ENCODE data around the gene RAD51B.

Gene RAD51B

DNA sequence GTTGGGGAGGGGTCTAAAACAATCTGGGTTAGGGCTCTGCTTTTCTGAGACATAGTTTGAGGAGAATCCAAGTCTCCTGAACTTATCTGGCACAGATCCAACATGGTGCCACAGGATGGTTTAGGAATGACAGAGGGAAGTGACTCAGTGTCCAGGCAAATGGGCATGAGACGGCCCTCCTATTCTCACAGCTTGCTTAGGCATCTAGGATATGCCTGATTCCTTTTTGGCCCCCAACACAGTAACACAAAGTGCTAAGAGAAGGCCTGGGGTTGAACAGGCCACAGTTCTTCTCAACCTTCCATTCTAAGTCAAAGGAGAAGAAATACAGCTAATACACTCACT, 855.6 kb downstream of the RAD51B start:
- Histone ChIP-seq H3K27me3 (ENCODE audit: control insufficient read depth, insufficient read depth, low read length) (no peaks in the 10 kb centered on the region), H3K36me3 (ENCODE audit: control insufficient read depth, low read depth, low read length) (no peaks in the 10 kb centered on the region), H3K4me1 (ENCODE audit: control insufficient read depth, low read depth, low read length) (no peaks in the 10 kb centered on the region), H3K9me3 (ENCODE audit: control insufficient read depth, low read depth, low read length) (no peaks in the 10 kb centered on the region), H3K4me3 (ENCODE audit: low read length) (no peak overlapping the region), H3K27ac (ENCODE audit: low read length) (no peak overlapping the region), H3K9ac (ENCODE audit: low read length) (no peak overlapping the region)

GRCh38 chr14:68676511-68676943, 856.9 kb downstream of the RAD51B start:
- H3K9ac ChIP-seq (ENCODE audit: low read length) = no peak overlapping the region
- no peaks in the 10 kb centered on the region for H3K4me1 ChIP-seq (ENCODE audit: control insufficient read depth, low read depth, low read length)
- no peak overlapping the region for H3K4me3 ChIP-seq (ENCODE audit: low read length)
- no peaks in the 10 kb centered on the region for H3K9me3 ChIP-seq (ENCODE audit: control insufficient read depth, low read depth, low read length)
- H3K36me3 ChIP-seq (ENCODE audit: control insufficient read depth, low read depth, low read length) = no peaks in the 10 kb centered on the region
- no peak overlapping the region for H3K27ac ChIP-seq (ENCODE audit: low read length)
- no peaks in the 10 kb centered on the region for H3K27me3 ChIP-seq (ENCODE audit: control insufficient read depth, insufficient read depth, low read length)

DNA sequence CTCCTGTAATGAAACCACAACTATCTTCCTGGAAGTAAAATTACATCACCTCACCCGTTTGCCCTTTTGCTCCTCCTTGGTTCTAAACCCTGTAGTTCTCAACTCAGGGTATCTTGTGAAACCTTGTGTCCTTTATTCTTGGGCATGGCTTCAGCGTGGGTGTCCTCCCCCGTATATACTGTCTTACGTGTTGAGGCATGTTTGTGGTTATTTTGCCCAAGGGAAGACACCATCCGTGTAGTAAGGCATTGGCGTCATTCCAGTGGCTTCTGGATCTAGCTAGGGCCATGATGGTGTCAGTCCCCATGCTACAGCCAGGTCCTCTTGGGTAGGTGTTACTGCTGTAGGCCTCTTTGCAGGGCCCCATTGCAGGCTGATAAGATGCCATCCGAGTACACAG, 857.9 kb downstream of the RAD51B start:
- Histone ChIP-seq H3K4me1 (ENCODE audit: control insufficient read depth, low read depth, low read length) (peaks cover 8% of the 10 kb centered on the region), H3K9me3 (ENCODE audit: control insufficient read depth, low read depth, low read length) (no peaks in the 10 kb centered on the region), H3K4me3 (ENCODE audit: low read length) (no peak overlapping the region), H3K27me3 (ENCODE audit: control insufficient read depth, insufficient read depth, low read length) (no peaks in the 10 kb centered on the region), H3K36me3 (ENCODE audit: control insufficient read depth, low read depth, low read length) (no peaks in the 10 kb centered on the region), H3K27ac (ENCODE audit: low read length) (no peak overlapping the region), H3K9ac (ENCODE audit: low read length) (no peak overlapping the region)

- Histone ChIP-seq H3K4me3 (ENCODE audit: low read length) (no peak overlapping the region), H3K9me3 (ENCODE audit: control insufficient read depth, low read depth, low read length) (no peaks in the 10 kb centered on the region), H3K9ac (ENCODE audit: low read length) (no peak overlapping the region), H3K27ac (ENCODE audit: low read length) (no peak overlapping the region), H3K4me1 (ENCODE audit: control insufficient read depth, low read depth, low read length) (peaks cover 13% of the 10 kb centered on the region), H3K36me3 (ENCODE audit: control insufficient read depth, low read depth, low read length) (no peaks in the 10 kb centered on the region), H3K27me3 (ENCODE audit: control insufficient read depth, insufficient read depth, low read length) (no peaks in the 10 kb centered on the region)
Observed at GRCh38 chr14:68677901-68678300, 858.3 kb downstream of the RAD51B start.

GRCh38 chr14:68678471-68678870, 858.9 kb downstream of the RAD51B start:
- Histone ChIP-seq H3K27me3 (ENCODE audit: control insufficient read depth, insufficient read depth, low read length) (no peaks in the 10 kb centered on the region), H3K9me3 (ENCODE audit: control insufficient read depth, low read depth, low read length) (no peaks in the 10 kb centered on the region), H3K4me1 (ENCODE audit: control insufficient read depth, low read depth, low read length) (peaks cover 18% of the 10 kb centered on the region), H3K9ac (ENCODE audit: low read length) (no peak overlapping the region), H3K4me3 (ENCODE audit: low read length) (no peak overlapping the region), H3K27ac (ENCODE audit: low read length) (no peak overlapping the region), H3K36me3 (ENCODE audit: control insufficient read depth, low read depth, low read length) (no peaks in the 10 kb centered on the region)

DNA sequence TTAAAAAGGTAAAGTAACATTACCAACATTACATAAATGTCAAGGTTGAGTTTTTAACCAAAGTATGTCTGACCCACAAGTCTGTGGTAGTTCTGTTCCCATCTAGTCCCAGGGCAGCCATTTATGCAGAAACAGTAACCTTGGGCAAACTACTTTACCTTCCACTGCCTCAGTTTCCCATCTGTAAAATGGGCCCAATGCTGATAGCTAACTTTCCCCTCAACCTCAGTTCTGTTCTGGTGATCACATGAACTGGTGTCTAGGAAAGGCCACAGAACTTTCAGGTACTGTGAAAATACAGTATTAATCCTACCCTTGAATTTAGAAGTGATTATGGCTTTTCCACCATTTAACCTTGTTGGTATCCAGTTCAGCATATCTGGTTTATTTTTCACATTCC, 859.7 kb downstream of the RAD51B start:
- H3K27ac ChIP-seq (ENCODE audit: low read length) = no peak overlapping the region
- no peaks in the 10 kb centered on the region for H3K9me3 ChIP-seq (ENCODE audit: control insufficient read depth, low read depth, low read length)
- no peaks in the 10 kb centered on the region for H3K36me3 ChIP-seq (ENCODE audit: control insufficient read depth, low read depth, low read length)
- H3K9ac ChIP-seq (ENCODE audit: low read length) = no peak overlapping the region
- H3K4me3 ChIP-seq (ENCODE audit: low read length) = no peak overlapping the region
- peaks cover 21% of the 10 kb centered on the region for H3K4me1 ChIP-seq (ENCODE audit: control insufficient read depth, low read depth, low read length)
- no peaks in the 10 kb centered on the region for H3K27me3 ChIP-seq (ENCODE audit: control insufficient read depth, insufficient read depth, low read length)

GRCh38 chr14:68679746-68680467, 860.3 kb downstream of the RAD51B start:
- Histone ChIP-seq H3K4me3 (ENCODE audit: low read length) (no peak overlapping the region), H3K27ac (ENCODE audit: low read length) (no peak overlapping the region), H3K9me3 (ENCODE audit: control insufficient read depth, low read depth, low read length) (no peaks in the 10 kb centered on the region), H3K36me3 (ENCODE audit: control insufficient read depth, low read depth, low read length) (no peaks in the 10 kb centered on the region), H3K27me3 (ENCODE audit: control insufficient read depth, insufficient read depth, low read length) (no peaks in the 10 kb centered on the region), H3K9ac (ENCODE audit: low read length) (no peak overlapping the region), H3K4me1 (ENCODE audit: control insufficient read depth, low read depth, low read length) (peaks cover 21% of the 10 kb centered on the region)

- Histone ChIP-seq H3K27ac (ENCODE audit: low read length) (no peak overlapping the region), H3K9ac (ENCODE audit: low read length) (no peak overlapping the region), H3K27me3 (ENCODE audit: control insufficient read depth, insufficient read depth, low read length) (no peaks in the 10 kb centered on the region), H3K4me3 (ENCODE audit: low read length) (no peak overlapping the region), H3K4me1 (ENCODE audit: control insufficient read depth, low read depth, low read length) (peaks cover 21% of the 10 kb centered on the region), H3K36me3 (ENCODE audit: control insufficient read depth, low read depth, low read length) (no peaks in the 10 kb centered on the region), H3K9me3 (ENCODE audit: control insufficient read depth, low read depth, low read length) (no peaks in the 10 kb centered on the region)
Observed at GRCh38 chr14:68680541-68681051, 861.0 kb downstream of the RAD51B start.

- H3K4me1 ChIP-seq (ENCODE audit: control insufficient read depth, low read depth, low read length) = peaks cover 21% of the 10 kb centered on the region
- H3K9me3 ChIP-seq (ENCODE audit: control insufficient read depth, low read depth, low read length) = no peaks in the 10 kb centered on the region
- H3K27me3 ChIP-seq (ENCODE audit: control insufficient read depth, insufficient read depth, low read length) = no peaks in the 10 kb centered on the region
- H3K4me3 ChIP-seq (ENCODE audit: low read length) = no peak overlapping the region
- H3K27ac ChIP-seq (ENCODE audit: low read length) = no peak overlapping the region
- H3K36me3 ChIP-seq (ENCODE audit: control insufficient read depth, low read depth, low read length) = no peaks in the 10 kb centered on the region
- no peak overlapping the region for H3K9ac ChIP-seq (ENCODE audit: low read length)
Observed at GRCh38 chr14:68681256-68682011, 861.9 kb downstream of the RAD51B start.

GRCh38 chr14:68682166-68683103, 862.9 kb downstream of the RAD51B start:
- Histone ChIP-seq H3K9me3 (ENCODE audit: control insufficient read depth, low read depth, low read length) (no peaks in the 10 kb centered on the region), H3K9ac (ENCODE audit: low read length) (no peak overlapping the region), H3K27me3 (ENCODE audit: control insufficient read depth, insufficient read depth, low read length) (no peaks in the 10 kb centered on the region), H3K4me3 (ENCODE audit: low read length) (no peak overlapping the region), H3K36me3 (ENCODE audit: control insufficient read depth, low read depth, low read length) (no peaks in the 10 kb centered on the region), H3K4me1 (ENCODE audit: control insufficient read depth, low read depth, low read length) (peaks cover 21% of the 10 kb centered on the region), H3K27ac (ENCODE audit: low read length) (no peak overlapping the region)

GRCh38 chr14:68683326-68683725, 863.7 kb downstream of the RAD51B start:
- H3K27me3 ChIP-seq (ENCODE audit: control insufficient read depth, insufficient read depth, low read length) = no peaks in the 10 kb centered on the region
- H3K9ac ChIP-seq (ENCODE audit: low read length) = no peak overlapping the region
- no peak overlapping the region for H3K4me3 ChIP-seq (ENCODE audit: low read length)
- H3K27ac ChIP-seq (ENCODE audit: low read length) = no peak overlapping the region
- H3K36me3 ChIP-seq (ENCODE audit: control insufficient read depth, low read depth, low read length) = no peaks in the 10 kb centered on the region
- no peaks in the 10 kb centered on the region for H3K9me3 ChIP-seq (ENCODE audit: control insufficient read depth, low read depth, low read length)
- peaks cover 21% of the 10 kb centered on the region for H3K4me1 ChIP-seq (ENCODE audit: control insufficient read depth, low read depth, low read length)

Measured in iPS-18a (cell line).